Choroid plexus epithelial cell (primary cell): ENCODE measurements around the gene MRFAP1L1.
"Not testable (repeated sequence)": the region's sequence is repeated elsewhere in the genome, so short reads cannot be mapped to it uniquely, and the experiment has no call there.

Experiments
- DNase-seq: peaks from one replicate; pipeline ENCODE4 v3.0.0-alpha.2; 2010; ENCODE audit warnings: low read depth
- H3K4me3 ChIP-seq: 2 replicates; pipeline ENCODE4 v1.5.1; 2011; ENCODE audit warnings: low read depth, mild to moderate bottlenecking, control low read depth, low read length, moderate library complexity
- CTCF ChIP-seq: conservative IDR thresholded peaks from 2 replicates; pipeline ENCODE4 v1.5.1; 2011; ENCODE audit warnings: low read depth, mild to moderate bottlenecking, control low read depth, inconsistent platforms, low read length, moderate library complexity

MRFAP1L1 gene

GRCh38 chr4:6676722-6677558 is 32.7 kb downstream of the MRFAP1L1 start:
- no peak for TF ChIP-seq CTCF
- H3K4me3 ChIP-seq: no peak overlapping the region
- no peak for DNase-seq

- DNase-seq: peak; percentile 61
- peak; percentile 53 for TF ChIP-seq CTCF
These were observed 35.0 kb downstream of the MRFAP1L1 start for GRCh38 chr4:6674500-6675149.

GRCh38 chr4:6673660-6674499 is 35.8 kb downstream of the MRFAP1L1 start:
- H3K4me3 ChIP-seq: peak overlapping the region; percentile 73
- no peak for TF ChIP-seq CTCF
- DNase-seq: peak; percentile 98

More at GRCh38 chr4:6674500-6675149, 35.0 kb downstream of the MRFAP1L1 start:
- H3K4me3 ChIP-seq: peak overlapping the region; percentile 73

GRCh38 chr4:6673191-6673659 is 36.4 kb downstream of the MRFAP1L1 start:
- H3K4me3 ChIP-seq: peak overlapping the region; percentile 73
- DNase-seq: peak; percentile 30

GRCh38 chr4:6672541-6673190 is 37.0 kb downstream of the MRFAP1L1 start:
- DNase-seq, H3K4me3 ChIP-seq: not testable (repeated sequence)

- no peak overlapping the region for H3K4me3 ChIP-seq
- DNase-seq: no peak
- no peak for TF ChIP-seq CTCF
These were observed 37.5 kb downstream of the MRFAP1L1 start for GRCh38 chr4:6672131-6672530.

GRCh38 chr4:6671648-6672047 is 38.0 kb downstream of the MRFAP1L1 start:
- no peak overlapping the region for H3K4me3 ChIP-seq
- no peak for TF ChIP-seq CTCF
- DNase-seq: no peak
